HEK293 (cell line): ENCODE data around the gene FOXRED2.
A peak's percentile ranks its signal among the peaks of the same experiment; 100 is the strongest.

Source experiments
- EGR2 ChIP-seq: fragments of 450-650 bp; formaldehyde crosslinking; IDR thresholded peaks from 2 replicates; pipeline ENCODE4 v1.5.1; 2016; ENCODE audit warnings: low read depth, missing biosample characterization, missing genetic modification characterization
- GLIS2 ChIP-seq: fragments of 450-650 bp; formaldehyde crosslinking; IDR thresholded peaks from 2 replicates; pipeline ENCODE4 v1.5.1; 2016; ENCODE audit warnings: missing biosample characterization, missing genetic modification characterization
- OSR2 ChIP-seq: fragments of 450-650 bp; formaldehyde crosslinking; IDR thresholded peaks from 2 replicates; pipeline ENCODE4 v1.5.1; 2016; ENCODE audit warnings: missing biosample characterization, missing genetic modification characterization
- OVOL3 ChIP-seq: fragments of 450-650 bp; formaldehyde crosslinking; IDR thresholded peaks from 2 replicates; pipeline ENCODE4 v1.5.1; 2016; ENCODE audit warnings: missing biosample characterization, missing genetic modification characterization
- PRDM6 ChIP-seq: fragments of 450-650 bp; formaldehyde crosslinking; IDR thresholded peaks from 2 replicates; pipeline ENCODE4 v1.5.1; 2017; ENCODE audit warnings: missing biosample characterization, missing genetic modification characterization
- SCRT2 ChIP-seq: fragments of 450-650 bp; formaldehyde crosslinking; IDR thresholded peaks from 2 replicates; pipeline ENCODE4 v1.5.1; 2016; ENCODE audit warnings: missing biosample characterization, missing genetic modification characterization
- ZBTB10 ChIP-seq: fragments of 450-650 bp; formaldehyde crosslinking; IDR thresholded peaks from 2 replicates; pipeline ENCODE4 v1.5.1; 2016; ENCODE audit warnings: missing biosample characterization, missing genetic modification characterization
- ZBTB44 ChIP-seq: fragments of 450-650 bp; IDR thresholded peaks from 2 replicates; pipeline ENCODE4 v1.5.1; 2018; ENCODE audit warnings: missing biosample characterization, mild to moderate bottlenecking, missing genetic modification characterization
- ZFP3 ChIP-seq: fragments of 450-650 bp; formaldehyde crosslinking; IDR thresholded peaks from 2 replicates; pipeline ENCODE4 v1.5.1; 2016; ENCODE audit warnings: low read depth, missing biosample characterization, missing genetic modification characterization
- ZFP37 ChIP-seq: fragments of 450-650 bp; formaldehyde crosslinking; IDR thresholded peaks from 2 replicates; pipeline ENCODE4 v1.5.1; 2016; ENCODE audit warnings: missing biosample characterization, missing genetic modification characterization
- ZNF10 ChIP-seq: fragments of 450-650 bp; formaldehyde crosslinking; IDR thresholded peaks from 2 replicates; pipeline ENCODE4 v1.5.1; 2017; ENCODE audit warnings: missing biosample characterization, missing genetic modification characterization
- ZNF157 ChIP-seq: fragments of 450-650 bp; formaldehyde crosslinking; IDR thresholded peaks from 2 replicates; pipeline ENCODE4 v1.5.1; 2016; ENCODE audit warnings: missing biosample characterization, missing genetic modification characterization
- ZNF169 ChIP-seq: fragments of 450-650 bp; formaldehyde crosslinking; IDR thresholded peaks from 2 replicates; pipeline ENCODE4 v1.5.1; 2016; ENCODE audit warnings: missing biosample characterization, missing genetic modification characterization
- ZNF175 ChIP-seq: fragments of 450-650 bp; formaldehyde crosslinking; IDR thresholded peaks from 2 replicates; pipeline ENCODE4 v1.5.1; 2016; ENCODE audit warnings: missing biosample characterization, missing genetic modification characterization
- ZNF19 ChIP-seq: fragments of 450-650 bp; formaldehyde crosslinking; IDR thresholded peaks from 2 replicates; pipeline ENCODE4; 2016; ENCODE audit warnings: missing biosample characterization, missing genetic modification characterization, low read depth
- ZNF211 ChIP-seq: fragments of 450-650 bp; formaldehyde crosslinking; IDR thresholded peaks from 2 replicates; pipeline ENCODE4 v1.5.1; 2016; ENCODE audit warnings: low read depth, missing biosample characterization, missing genetic modification characterization
- ZNF214 ChIP-seq: fragments of 450-650 bp; formaldehyde crosslinking; IDR thresholded peaks from 2 replicates; pipeline ENCODE4 v1.5.1; 2017; ENCODE audit warnings: missing biosample characterization, mild to moderate bottlenecking, missing genetic modification characterization, borderline replicate concordance
- ZNF292 ChIP-seq: fragments of 450-650 bp; formaldehyde crosslinking; IDR thresholded peaks from 2 replicates; pipeline ENCODE4 v1.5.1; 2016; ENCODE audit warnings: low read depth, missing biosample characterization, missing genetic modification characterization, borderline replicate concordance
- ZNF311 ChIP-seq: fragments of 450-650 bp; formaldehyde crosslinking; IDR thresholded peaks from 2 replicates; pipeline ENCODE4 v1.5.1; 2017; ENCODE audit warnings: missing biosample characterization, missing genetic modification characterization, borderline replicate concordance
- ZNF335 ChIP-seq: fragments of 450-650 bp; formaldehyde crosslinking; conservative IDR thresholded peaks from 2 replicates; pipeline ENCODE4 v1.5.1; 2016; ENCODE audit warnings: missing biosample characterization, missing genetic modification characterization
- ZNF37A ChIP-seq: fragments of 450-650 bp; IDR thresholded peaks from 2 replicates; pipeline ENCODE4 v1.5.1; 2018; ENCODE audit warnings: missing biosample characterization, missing genetic modification characterization
- ZNF48 ChIP-seq: fragments of 450-650 bp; formaldehyde crosslinking; IDR thresholded peaks from 2 replicates; pipeline ENCODE4 v1.5.1; 2016; ENCODE audit warnings: missing biosample characterization, missing genetic modification characterization
- ZNF530 ChIP-seq: fragments of 450-650 bp; formaldehyde crosslinking; IDR thresholded peaks from 2 replicates; pipeline ENCODE4 v1.5.1; 2016; ENCODE audit warnings: low read depth, missing biosample characterization, missing genetic modification characterization
- ZNF544 ChIP-seq: fragments of 450-650 bp; formaldehyde crosslinking; IDR thresholded peaks from 2 replicates; pipeline ENCODE4 v1.5.0; 2017; ENCODE audit warnings: missing biosample characterization, missing genetic modification characterization
- ZNF596 ChIP-seq: fragments of 450-650 bp; IDR thresholded peaks from 2 replicates; pipeline ENCODE4 v1.5.0; 2018; ENCODE audit warnings: missing biosample characterization, mild to moderate bottlenecking, missing genetic modification characterization, moderate library complexity
- ZNF624 ChIP-seq: fragments of 450-650 bp; formaldehyde crosslinking; IDR thresholded peaks from 2 replicates; pipeline ENCODE4 v1.5.1; 2017; ENCODE audit warnings: missing biosample characterization, missing genetic modification characterization
- ZNF629 ChIP-seq: fragments of 450-650 bp; formaldehyde crosslinking; IDR thresholded peaks from 2 replicates; pipeline ENCODE4 v1.5.1; 2017; ENCODE audit warnings: missing biosample characterization, missing genetic modification characterization
- ZNF658 ChIP-seq: fragments of 450-650 bp; formaldehyde crosslinking; IDR thresholded peaks from 2 replicates; pipeline ENCODE4; 2016; ENCODE audit warnings: missing biosample characterization, missing genetic modification characterization
- ZNF660 ChIP-seq: fragments of 450-650 bp; IDR thresholded peaks from 2 replicates; pipeline ENCODE4 v1.5.1; 2018; ENCODE audit warnings: missing biosample characterization, mild to moderate bottlenecking, missing genetic modification characterization
- ZNF776 ChIP-seq: fragments of 450-650 bp; formaldehyde crosslinking; IDR thresholded peaks from 2 replicates; pipeline ENCODE4 v1.5.0; 2017; ENCODE audit warnings: missing biosample characterization, missing genetic modification characterization, borderline replicate concordance
- ZNF791 ChIP-seq: fragments of 450-650 bp; formaldehyde crosslinking; IDR thresholded peaks from 2 replicates; pipeline ENCODE4 v1.5.1; 2016; ENCODE audit warnings: missing biosample characterization, missing genetic modification characterization
- ZNF792 ChIP-seq: fragments of 450-650 bp; formaldehyde crosslinking; IDR thresholded peaks from 2 replicates; pipeline ENCODE4 v1.5.1; 2016; ENCODE audit warnings: missing biosample characterization, missing genetic modification characterization
- ZNF830 ChIP-seq: fragments of 450-650 bp; IDR thresholded peaks from 2 replicates; pipeline ENCODE4 v1.5.0; 2018; ENCODE audit warnings: missing biosample characterization, missing genetic modification characterization, low read depth, mild to moderate bottlenecking, moderate library complexity
- ZSCAN18 ChIP-seq: fragments of 450-650 bp; formaldehyde crosslinking; IDR thresholded peaks from 2 replicates; pipeline ENCODE4 v1.5.1; 2016; ENCODE audit warnings: missing biosample characterization, missing genetic modification characterization
- ZXDB ChIP-seq: fragments of 450-650 bp; formaldehyde crosslinking; IDR thresholded peaks from 2 replicates; pipeline ENCODE4 v1.5.1; 2016; ENCODE audit warnings: missing biosample characterization, missing genetic modification characterization

FOXRED2 gene

GRCh38 chr22:36481393-36482168 lies 25.3 kb downstream of the FOXRED2 start, which contains the start of gene TXN2 (continued):
- peak; percentile 92 for TF ChIP-seq ZXDB (tag by site-specific recombination)
- no peak for TF ChIP-seq ZNF19 (tag by site-specific recombination)
- no peak for TF ChIP-seq ZNF10 (tag by site-specific recombination)
- no peak for TF ChIP-seq ZNF830 (tag by site-specific recombination)
- no peak for TF ChIP-seq ZNF311
- TF ChIP-seq GLIS2 (tag by site-specific recombination), result peak; percentile 90
- TF ChIP-seq ZFP3 (tag by site-specific recombination), result peak; percentile 93
- TF ChIP-seq ZNF175 (tag by site-specific recombination), result no peak
- no peak for TF ChIP-seq ZNF544 (tag by site-specific recombination)
- no peak; the same call in 1 of the 2 replicates for TF ChIP-seq OVOL3 (tag by site-specific recombination)
- TF ChIP-seq ZNF292 (tag by site-specific recombination), result no peak
- TF ChIP-seq ZNF629 (tag by site-specific recombination), result peak; percentile 99
- TF ChIP-seq SCRT2 (tag by site-specific recombination), result no peak; the same call in 1 of the 2 replicates
- no peak for TF ChIP-seq ZFP37 (tag by site-specific recombination)
- no peak for TF ChIP-seq ZBTB44 (tag by site-specific recombination)
- no peak; the same call in none of the 2 replicates for TF ChIP-seq ZNF660 (tag by site-specific recombination)
- no peak for TF ChIP-seq ZNF169 (tag by site-specific recombination)
- TF ChIP-seq ZNF335 (tag by site-specific recombination), result peak; percentile 86
- TF ChIP-seq ZNF596 (tag by site-specific recombination), result no peak
- TF ChIP-seq ZSCAN18 (tag by site-specific recombination), result no peak; the same call in 1 of the 2 replicates
- TF ChIP-seq ZNF792 (tag by site-specific recombination), result no peak
- TF ChIP-seq ZNF211 (tag by site-specific recombination), result no peak
- TF ChIP-seq PRDM6 (tag by site-specific recombination), result no peak
- TF ChIP-seq ZNF791 (tag by site-specific recombination), result no peak
- no peak for TF ChIP-seq EGR2
- no peak for TF ChIP-seq ZNF776 (tag by site-specific recombination)
- no peak for TF ChIP-seq ZNF157 (tag by site-specific recombination)
- no peak for TF ChIP-seq ZNF658 (tag by site-specific recombination)
- no peak for TF ChIP-seq ZNF530 (tag by site-specific recombination)
- no peak for TF ChIP-seq ZNF214 (tag by site-specific recombination)
- TF ChIP-seq ZNF48, result no peak
- no peak for TF ChIP-seq ZNF37A (tag by site-specific recombination)
- TF ChIP-seq ZNF624 (tag by site-specific recombination), result no peak
- TF ChIP-seq ZBTB10 (tag by site-specific recombination), result peak; percentile 74
- TF ChIP-seq OSR2 (tag by site-specific recombination), result no peak
